Measurements from ENCODE around the gene BAIAP2L1. TPM values are rescaled to one million over a fixed set of nuclear protein-coding genes. Genes with fewer than 3 reads are reported as not detected.

BAIAP2L1 gene
- total RNA-seq, 1 donor from 2014 or later = 19.7 TPM

- TF ChIP-seq, protein P1, sequence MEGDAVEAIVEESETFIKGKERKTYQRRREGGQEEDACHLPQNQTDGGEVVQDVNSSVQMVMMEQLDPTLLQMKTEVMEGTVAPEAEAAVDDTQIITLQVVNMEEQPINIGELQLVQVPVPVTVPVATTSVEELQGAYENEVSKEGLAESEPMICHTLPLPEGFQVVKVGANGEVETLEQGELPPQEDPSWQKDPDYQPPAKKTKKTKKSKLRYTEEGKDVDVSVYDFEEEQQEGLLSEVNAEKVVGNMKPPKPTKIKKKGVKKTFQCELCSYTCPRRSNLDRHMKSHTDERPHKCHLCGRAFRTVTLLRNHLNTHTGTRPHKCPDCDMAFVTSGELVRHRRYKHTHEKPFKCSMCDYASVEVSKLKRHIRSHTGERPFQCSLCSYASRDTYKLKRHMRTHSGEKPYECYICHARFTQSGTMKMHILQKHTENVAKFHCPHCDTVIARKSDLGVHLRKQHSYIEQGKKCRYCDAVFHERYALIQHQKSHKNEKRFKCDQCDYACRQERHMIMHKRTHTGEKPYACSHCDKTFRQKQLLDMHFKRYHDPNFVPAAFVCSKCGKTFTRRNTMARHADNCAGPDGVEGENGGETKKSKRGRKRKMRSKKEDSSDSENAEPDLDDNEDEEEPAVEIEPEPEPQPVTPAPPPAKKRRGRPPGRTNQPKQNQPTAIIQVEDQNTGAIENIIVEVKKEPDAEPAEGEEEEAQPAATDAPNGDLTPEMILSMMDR (IDR thresholded peaks at IDR 0.05; ENCODE audit: insufficient read depth, low read length, severe bottlenecking) = peak; percentile 32
- Histone ChIP-seq H3K36me3 (ENCODE audit: control insufficient read depth, insufficient read depth, low read length) (peaks cover 29% of the 10 kb centered on the region), H3K27me3 (ENCODE audit: control insufficient read depth, insufficient read depth, low read length) (no peaks in the 10 kb centered on the region), H3K4me3 (ENCODE audit: low read depth, low read length) (no peak overlapping the region)
- DNase-seq (ENCODE audit: low read depth) = no peak
- FAIRE-seq = no peak
Observed at GRCh38 chr7:98291717-98292116, 109.2 kb downstream of the BAIAP2L1 start.

- no peak for FAIRE-seq
Observed at GRCh38 chr7:98289333-98289875, 111.5 kb downstream of the BAIAP2L1 start.

DNA sequence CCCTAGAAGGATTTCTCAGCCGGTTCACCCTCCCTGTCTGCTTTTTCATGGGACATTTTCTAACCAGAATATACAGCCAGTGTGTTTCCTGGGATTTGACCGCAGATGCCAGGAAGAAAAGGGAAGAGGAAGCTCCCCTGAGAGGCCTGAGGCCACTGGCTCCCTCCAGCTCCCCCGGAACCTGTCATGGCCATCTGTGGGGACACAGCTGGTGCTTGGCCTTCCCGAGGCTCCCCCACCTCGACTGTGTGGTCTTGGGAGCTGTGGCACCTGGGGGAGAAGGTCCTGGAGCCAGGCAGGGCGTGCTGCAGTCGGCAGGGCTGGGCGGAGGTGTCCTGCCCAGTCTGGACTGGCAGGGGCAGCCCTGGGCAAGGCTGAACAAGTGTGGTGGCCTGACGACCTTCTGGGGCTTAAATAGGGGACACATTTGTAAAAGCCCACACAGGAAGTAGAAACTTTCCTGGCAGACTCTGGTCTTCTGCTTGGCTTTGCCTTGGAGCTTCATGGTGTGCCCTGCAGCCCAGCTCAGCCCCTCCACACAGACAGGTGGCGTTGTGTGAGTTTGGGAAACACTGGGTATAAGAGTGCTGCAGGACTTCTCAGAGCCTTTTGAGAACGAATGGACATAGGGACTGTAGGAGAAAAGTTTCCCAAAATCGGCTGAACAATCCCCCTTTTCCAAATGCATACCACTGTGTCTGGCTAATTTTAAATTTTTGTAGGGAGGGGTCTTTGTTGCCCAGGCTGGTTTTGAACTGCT, 112.6 kb downstream of the BAIAP2L1 start:
- FAIRE-seq (no peak), DNase-seq (ENCODE audit: low read depth) (no peak)
- H3K4me3 ChIP-seq (ENCODE audit: low read depth, low read length) = no peak overlapping the region
- H3K27me3 ChIP-seq (ENCODE audit: control insufficient read depth, insufficient read depth, low read length) = no peaks in the 10 kb centered on the region
- TF ChIP-seq, protein P1 (IDR thresholded peaks at IDR 0.05; ENCODE audit: insufficient read depth, low read length, severe bottlenecking) = no peak
- peaks cover 28% of the 10 kb centered on the region for H3K36me3 ChIP-seq (ENCODE audit: control insufficient read depth, insufficient read depth, low read length)

More at GRCh38 chr7:98289333-98289875, 111.5 kb downstream of the BAIAP2L1 start:
- no peaks in the 10 kb centered on the region for H3K27me3 ChIP-seq (ENCODE audit: control insufficient read depth, insufficient read depth, low read length)
- TF ChIP-seq, protein P1 (IDR thresholded peaks at IDR 0.05; ENCODE audit: insufficient read depth, low read length, severe bottlenecking) = no peak
- peaks cover 27% of the 10 kb centered on the region for H3K36me3 ChIP-seq (ENCODE audit: control insufficient read depth, insufficient read depth, low read length)
- no peak for DNase-seq (ENCODE audit: low read depth)
- H3K4me3 ChIP-seq (ENCODE audit: low read depth, low read length) = no peak overlapping the region

GRCh38 chr7:98287486-98287959, 113.4 kb downstream of the BAIAP2L1 start:
- FAIRE-seq (no peak), DNase-seq (ENCODE audit: low read depth) (peak; percentile 79)
- peaks cover 25% of the 10 kb centered on the region for H3K36me3 ChIP-seq (ENCODE audit: control insufficient read depth, insufficient read depth, low read length)
- no peaks in the 10 kb centered on the region for H3K27me3 ChIP-seq (ENCODE audit: control insufficient read depth, insufficient read depth, low read length)
- TF ChIP-seq, protein P1 (IDR thresholded peaks at IDR 0.05; ENCODE audit: insufficient read depth, low read length, severe bottlenecking) = no peak
- H3K4me3 ChIP-seq (ENCODE audit: low read depth, low read length) = no peak overlapping the region

DNA sequence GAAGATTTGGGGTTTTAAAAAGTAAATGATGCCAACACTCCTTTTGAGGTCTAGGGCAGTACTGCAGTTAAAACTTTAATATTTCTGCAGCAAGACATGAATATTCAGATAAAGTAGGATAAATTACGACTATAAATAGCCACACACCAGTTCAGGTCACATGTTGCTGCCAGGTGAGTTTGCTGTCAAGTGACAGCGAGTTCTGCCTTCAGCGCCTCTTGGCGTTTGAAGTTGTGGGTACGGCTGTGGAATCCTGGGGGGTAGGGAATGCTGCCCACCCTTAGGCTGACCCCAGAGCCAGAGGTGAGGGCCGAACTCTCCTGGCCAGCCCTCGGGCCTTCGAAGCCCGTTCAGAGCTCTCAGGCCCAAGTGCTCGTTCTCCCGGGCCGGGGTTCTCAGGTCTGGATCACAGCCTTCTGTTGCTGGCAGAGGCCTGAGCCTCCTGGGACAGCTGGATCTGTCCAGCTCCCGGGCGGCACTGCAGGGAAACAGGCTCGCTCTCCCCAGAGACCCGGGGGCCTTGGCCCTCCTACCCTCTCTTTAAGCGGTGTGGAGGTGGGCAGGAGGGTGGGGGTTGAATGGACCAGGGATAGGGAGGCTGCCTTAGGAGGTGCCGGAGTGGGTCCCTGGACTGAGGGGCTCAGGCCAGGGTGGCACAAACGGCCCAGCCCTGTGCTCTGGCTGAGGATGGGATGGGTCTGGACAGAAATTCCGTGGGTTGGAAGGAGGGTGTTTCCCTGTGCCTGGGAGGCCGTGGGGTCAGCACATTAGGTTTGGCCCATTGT, 114.0 kb downstream of the BAIAP2L1 start:
- H3K36me3 ChIP-seq (ENCODE audit: control insufficient read depth, insufficient read depth, low read length) = peaks cover 21% of the 10 kb centered on the region
- H3K4me3 ChIP-seq (ENCODE audit: low read depth, low read length) = no peak overlapping the region
- FAIRE-seq = no peak
- H3K27me3 ChIP-seq (ENCODE audit: control insufficient read depth, insufficient read depth, low read length) = no peaks in the 10 kb centered on the region
- no peak for DNase-seq (ENCODE audit: low read depth)
- TF ChIP-seq, protein P1 (IDR thresholded peaks at IDR 0.05; ENCODE audit: insufficient read depth, low read length, severe bottlenecking) = no peak

Data from bronchial epithelial cell (primary cell).